ENCODE measurements around the gene ZBTB49. TPM values are rescaled to one million over a fixed set of nuclear protein-coding genes. Genes with fewer than 3 reads are reported as not detected.

The ZBTB49 gene
- total and polyA plus RNA-seq, 2 donors (not counting 3 experiments of a cell fraction or from before 2014, with no cell fraction given): 3.8 to 5.8 TPM

DNA sequence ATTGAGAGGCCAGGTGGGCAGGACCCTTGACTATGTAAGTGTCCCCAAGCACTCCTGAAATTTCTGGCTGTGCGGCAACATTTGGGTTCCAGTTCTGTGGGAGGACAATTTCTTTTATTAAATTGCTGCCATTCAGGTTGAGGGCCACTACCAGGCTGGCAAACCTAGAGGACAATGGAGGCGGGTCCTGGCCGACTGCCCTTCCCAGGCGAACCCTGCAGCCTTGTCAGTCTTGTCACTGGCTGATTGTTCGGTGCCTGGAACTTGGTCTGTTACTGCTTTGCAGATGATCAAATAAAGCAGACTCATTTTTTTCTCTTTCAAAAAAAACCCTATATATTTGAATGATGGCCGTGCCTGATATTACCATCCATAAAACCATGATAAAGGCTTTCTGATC, 35.4 kb upstream of the ZBTB49 start:
- Histone ChIP-seq H3K27ac (ENCODE audit: insufficient read depth, low read depth, low read length) (no peak overlapping the region), H3K4me1 (ENCODE audit: control insufficient read depth, extremely low read depth, insufficient read depth, low read length) (no peaks in the 10 kb centered on the region), H3K36me3 (ENCODE audit: control insufficient read depth in 2 of 2, extremely low read depth in 1 of 2, insufficient read depth in 2 of 2, low read length in 2 of 2) (no peaks in the 10 kb centered on the region), H4K20me1 (replicated peaks; ENCODE audit: control insufficient read depth, extremely low read depth, insufficient read depth, low read length) (no peaks in the 10 kb centered on the region), H3K79me2 (ENCODE audit: control insufficient read depth, insufficient read depth, low read length) (no peaks in the 10 kb centered on the region), H3K9ac (replicated peaks; ENCODE audit: extremely low read depth, insufficient read depth, low read length) (no peak overlapping the region), H3K27me3 (ENCODE audit: control insufficient read depth in 2 of 2, insufficient read depth in 2 of 2, low read length in 2 of 2) (no peaks in the 10 kb centered on the region), H3K9me3 (replicated peaks; ENCODE audit: control insufficient read depth, insufficient read depth, low read length) (no peaks in the 10 kb centered on the region), H3K4me2 (ENCODE audit: insufficient read depth, low read length) (no peak overlapping the region), H2AFZ (ENCODE audit: low read depth, low read length) (no peak overlapping the region), H3K4me3 (replicated peaks in 1 of 3; ENCODE audit: insufficient read depth in 1 of 3, low read depth in 1 of 3, low read length in 3 of 3) (no peak overlapping the region), H3K9me1 (replicated peaks; ENCODE audit: control insufficient read depth, extremely low read depth, insufficient read depth, low read length) (no peaks in the 10 kb centered on the region)
- POLR2A ChIA-PET: no interaction called here
- intact Hi-C loops (cut with micrococcal nuclease) (loop anchor here (5.0 kb wide), 1 partner anchor 603 kb away; the partner anchor contains the start of gene MSX1), dilution Hi-C loops (cut with MboI; ENCODE audit: extremely low pct_ligation_motif_present, low sequenced_read_pairs) (no loop called here)
- no peak for FAIRE-seq
- CTCF ChIA-PET: interaction anchor here (1.3 to 3.4 kb wide), 2 partner anchors 15 to 78 kb away, joined by 3 to 11 read pairs; no protein-coding TSS in a partner anchor
- no TSS peak for BruUV-seq (replicated peaks)
- no peak for DNase-seq (ENCODE audit: low read depth, low spot score)
- no peak for TF ChIP-seq MYC (IDR thresholded peaks at IDR 0.05; ENCODE audit: low read depth, low read length)
- no peak for TF ChIP-seq GATA2 (IDR thresholded peaks at IDR 0.05; ENCODE audit: insufficient read depth, insufficient read length, low read depth, low read length)
- no peak for TF ChIP-seq POLR2AphosphoS5 (IDR thresholded peaks at IDR 0.05; ENCODE audit: insufficient read depth, low read depth, low read length)
- TF ChIP-seq POLR2A (IDR thresholded peaks at IDR 0.05; ENCODE audit: low read depth, low read length): no peak
- no peak for TF ChIP-seq EZH2 (IDR thresholded peaks at IDR 0.05; ENCODE audit: borderline replicate concordance, low read depth, low read length, severe bottlenecking)
- TF ChIP-seq, protein P1, sequence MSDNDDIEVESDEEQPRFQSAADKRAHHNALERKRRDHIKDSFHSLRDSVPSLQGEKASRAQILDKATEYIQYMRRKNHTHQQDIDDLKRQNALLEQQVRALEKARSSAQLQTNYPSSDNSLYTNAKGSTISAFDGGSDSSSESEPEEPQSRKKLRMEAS (IDR thresholded peaks at IDR 0.05; ENCODE audit: insufficient read depth, insufficient read length): no peak
- TF ChIP-seq JUN (IDR thresholded peaks at IDR 0.05; ENCODE audit: borderline replicate concordance, insufficient read depth, insufficient read length, low read depth): no peak
- no peak for TF ChIP-seq FOS (IDR thresholded peaks at IDR 0.05; ENCODE audit: borderline replicate concordance, insufficient read depth, low read length)
- TF ChIP-seq, protein P2, sequence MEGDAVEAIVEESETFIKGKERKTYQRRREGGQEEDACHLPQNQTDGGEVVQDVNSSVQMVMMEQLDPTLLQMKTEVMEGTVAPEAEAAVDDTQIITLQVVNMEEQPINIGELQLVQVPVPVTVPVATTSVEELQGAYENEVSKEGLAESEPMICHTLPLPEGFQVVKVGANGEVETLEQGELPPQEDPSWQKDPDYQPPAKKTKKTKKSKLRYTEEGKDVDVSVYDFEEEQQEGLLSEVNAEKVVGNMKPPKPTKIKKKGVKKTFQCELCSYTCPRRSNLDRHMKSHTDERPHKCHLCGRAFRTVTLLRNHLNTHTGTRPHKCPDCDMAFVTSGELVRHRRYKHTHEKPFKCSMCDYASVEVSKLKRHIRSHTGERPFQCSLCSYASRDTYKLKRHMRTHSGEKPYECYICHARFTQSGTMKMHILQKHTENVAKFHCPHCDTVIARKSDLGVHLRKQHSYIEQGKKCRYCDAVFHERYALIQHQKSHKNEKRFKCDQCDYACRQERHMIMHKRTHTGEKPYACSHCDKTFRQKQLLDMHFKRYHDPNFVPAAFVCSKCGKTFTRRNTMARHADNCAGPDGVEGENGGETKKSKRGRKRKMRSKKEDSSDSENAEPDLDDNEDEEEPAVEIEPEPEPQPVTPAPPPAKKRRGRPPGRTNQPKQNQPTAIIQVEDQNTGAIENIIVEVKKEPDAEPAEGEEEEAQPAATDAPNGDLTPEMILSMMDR (IDR thresholded peaks at IDR 0.05; ENCODE audit: extremely low read depth in 1 of 2, insufficient read depth in 1 of 2, low read depth in 1 of 2, low read length in 2 of 2): no peak

All from endothelial cell of umbilical vein (primary cell).